H9 (cell line): ENCODE measurements around the gene WAC. TPM values are rescaled to one million over a fixed set of nuclear protein-coding genes. Genes with fewer than 3 reads are reported as not detected.

ENCODE experiments used
- DNase-seq: peaks from one replicate; pipeline ENCODE4 v3.0.0-alpha.2; 2017
- H2AFZ ChIP-seq: one replicate; pipeline ENCODE4 v1.6.1; 2013; ENCODE audit warnings: mild to moderate bottlenecking, low read length, control low read depth, moderate library complexity
- H2AK5ac ChIP-seq: 2 replicates; pipeline ENCODE4 v1.6.1; 2013; ENCODE audit warnings: low read length, control low read depth, mixed read lengths; ENCODE audit not compliant: insufficient read length
- H2BK120ac ChIP-seq: one replicate; pipeline ENCODE4 v1.6.1; 2013; ENCODE audit warnings: low read depth, mild to moderate bottlenecking, low read length, control low read depth, inconsistent platforms; ENCODE audit not compliant: poor library complexity, severe bottlenecking
- H2BK12ac ChIP-seq: 2 replicates; pipeline ENCODE4 v1.6.1; 2013; ENCODE audit warnings: low read length, control low read depth, mixed read lengths, low read depth; ENCODE audit not compliant: insufficient read length
- H2BK15ac ChIP-seq: 2 replicates; pipeline ENCODE4 v1.6.1; 2013; ENCODE audit warnings: low read depth, low read length, control low read depth
- H2BK20ac ChIP-seq: one replicate; pipeline ENCODE4 v1.6.1; 2013; ENCODE audit warnings: low read depth, mild to moderate bottlenecking, low read length, control low read depth, inconsistent platforms; ENCODE audit not compliant: poor library complexity, severe bottlenecking
- H2BK5ac ChIP-seq: 2 replicates; pipeline ENCODE4 v1.6.1; 2013; ENCODE audit warnings: low read length, control low read depth, mixed read lengths; ENCODE audit not compliant: insufficient read length
- H3K14ac ChIP-seq: 2 replicates; pipeline ENCODE4 v1.6.1; 2013; ENCODE audit warnings: low read length, control low read depth; ENCODE audit not compliant: insufficient read depth
- H3K18ac ChIP-seq: 2 replicates; pipeline ENCODE4 v1.6.1; 2013; ENCODE audit warnings: low read depth, mild to moderate bottlenecking, mixed read lengths, low read length, control low read depth; ENCODE audit not compliant: insufficient read length
- H3K23ac ChIP-seq: 2 replicates; pipeline ENCODE4 v1.6.1; 2013; ENCODE audit warnings: low read length, control low read depth, mixed read lengths, low read depth; ENCODE audit not compliant: insufficient read length
- H3K23me2 ChIP-seq: 2 replicates; pipeline ENCODE4 v1.6.1; 2013; ENCODE audit warnings: low read depth, mild to moderate bottlenecking, mixed read lengths, low read length, control low read depth; ENCODE audit not compliant: insufficient read length, poor library complexity, severe bottlenecking
- H3K27ac ChIP-seq: 2 replicates; pipeline ENCODE4 v1.5.1; 2013; ENCODE audit warnings: low read length, control low read depth, mixed read lengths, low read depth; ENCODE audit not compliant: insufficient read length
- H3K27me3 ChIP-seq: 2 replicates; pipeline ENCODE4 v1.6.1; 2013; ENCODE audit warnings: low read length, control low read depth, inconsistent platforms; ENCODE audit not compliant: insufficient read depth
- H3K4ac ChIP-seq: 2 replicates; pipeline ENCODE4 v1.6.1; 2013; ENCODE audit warnings: low read depth, mild to moderate bottlenecking, control low read depth, inconsistent platforms, low read length, moderate library complexity
- H3K4me1 ChIP-seq: 2 replicates; pipeline ENCODE4 v1.6.1; 2013; ENCODE audit warnings: low read length, control low read depth, inconsistent platforms; ENCODE audit not compliant: insufficient read depth
- H3K4me2 ChIP-seq: 2 replicates; pipeline ENCODE4 v1.6.1; 2013; ENCODE audit warnings: low read length, control low read depth, mixed read lengths; ENCODE audit not compliant: insufficient read length, insufficient read depth
- H3K56ac ChIP-seq: 2 replicates; pipeline ENCODE4 v1.6.1; 2013; ENCODE audit warnings: low read depth, mild to moderate bottlenecking, mixed read lengths, low read length, control low read depth; ENCODE audit not compliant: insufficient read length
- H3K79me1 ChIP-seq: 2 replicates; pipeline ENCODE4 v1.6.1; 2013; ENCODE audit warnings: low read depth, mild to moderate bottlenecking, moderate library complexity, low read length, control low read depth, inconsistent platforms; ENCODE audit not compliant: insufficient read depth, poor library complexity, severe bottlenecking
- H3K79me2 ChIP-seq: 2 replicates; pipeline ENCODE4 v1.6.1; 2013; ENCODE audit warnings: low read length, control low read depth, inconsistent platforms; ENCODE audit not compliant: insufficient read depth
- H3K9ac ChIP-seq: 2 replicates; pipeline ENCODE4 v1.6.1; 2013; ENCODE audit warnings: low read length, control low read depth, mixed read lengths; ENCODE audit not compliant: insufficient read length; ENCODE audit errors: extremely low read depth
- H3K9me3 ChIP-seq: one replicate; pipeline ENCODE4 v1.6.1; 2013; ENCODE audit warnings: low read depth, low read length, inconsistent platforms; ENCODE audit not compliant: control insufficient read depth
- H3T11ph ChIP-seq: one replicate; pipeline ENCODE4 v1.6.1; 2013; ENCODE audit warnings: mild to moderate bottlenecking, low read length, control low read depth, inconsistent platforms
- H4K20me1 ChIP-seq: one replicate; pipeline ENCODE4 v1.6.1; 2013; ENCODE audit not compliant: control insufficient read depth, insufficient read length, insufficient read depth
- H4K5ac ChIP-seq: 2 replicates; pipeline ENCODE4 v1.6.1; 2013; ENCODE audit warnings: low read depth, mild to moderate bottlenecking, mixed read lengths, low read length, control low read depth; ENCODE audit not compliant: insufficient read length
- H4K8ac ChIP-seq: replicated peaks from 2 replicates; pipeline ENCODE4 v1.6.1; 2013; ENCODE audit warnings: low read length, control low read depth, mixed read lengths, low read depth; ENCODE audit not compliant: insufficient read length
- H4K91ac ChIP-seq: 2 replicates; pipeline ENCODE4 v1.6.1; 2013; ENCODE audit warnings: low read depth, mild to moderate bottlenecking, moderate library complexity, mixed read lengths, low read length, control low read depth; ENCODE audit not compliant: insufficient read length
- H3K27ac Mint-ChIP-seq, 3 experiments: 2 replicates in 2 of 3; 3 replicates in 1 of 3; pipeline ENCODE4 v1.8.0; 2020 to 2021; ENCODE audit warnings: mixed read lengths in 3 of 3, mild to moderate bottlenecking in 1 of 3, moderate library complexity in 1 of 3
- H3K27me3 Mint-ChIP-seq: 2 replicates; pipeline ENCODE4 v1.8.0; 2021; ENCODE audit warnings: low read depth, mild to moderate bottlenecking, moderate library complexity, mixed read lengths
- H3K36me3 Mint-ChIP-seq, 3 experiments: 2 replicates in 2 of 3; 3 replicates in 1 of 3; pipeline ENCODE4 v1.8.0; 2020 to 2021; ENCODE audit warnings: low read depth in 3 of 3, mixed read lengths in 3 of 3; ENCODE audit not compliant: insufficient read depth in 1 of 3
- H3K4me1 Mint-ChIP-seq, 2 experiments: 2 replicates each; pipeline ENCODE4 v1.8.0; 2020; ENCODE audit warnings: mixed read lengths in 2 of 2
- H3K4me3 Mint-ChIP-seq, 2 experiments: 2 replicates in 1 of 2; 3 replicates in 1 of 2; pipeline ENCODE4 v1.8.0; 2020 to 2021; ENCODE audit warnings: mild to moderate bottlenecking in 2 of 2, mixed read lengths in 2 of 2, moderate library complexity in 1 of 2
- H3K9me3 Mint-ChIP-seq, 2 experiments: 2 replicates in 1 of 2; 3 replicates in 1 of 2; pipeline ENCODE4 v1.8.0; 2020; ENCODE audit warnings: mild to moderate bottlenecking in 2 of 2, mixed read lengths in 2 of 2, moderate library complexity in 1 of 2
- CTCF ChIP-seq: fragments of 200-600 bp; sonication (generic); conservative IDR thresholded peaks from 3 replicates; pipeline ENCODE4 v1.8.0; 2021; ENCODE audit warnings: antibody characterized with exemption, mild to moderate bottlenecking
- total RNA-seq: library from RNA; stranded (reverse); gene quantifications from 2 replicates; pipeline ENCODE4 v1.2.1, GENCODE V29; 2021

WAC gene
- total RNA-seq, 1 experiment from 2014 or later, result 130 TPM

DNA sequence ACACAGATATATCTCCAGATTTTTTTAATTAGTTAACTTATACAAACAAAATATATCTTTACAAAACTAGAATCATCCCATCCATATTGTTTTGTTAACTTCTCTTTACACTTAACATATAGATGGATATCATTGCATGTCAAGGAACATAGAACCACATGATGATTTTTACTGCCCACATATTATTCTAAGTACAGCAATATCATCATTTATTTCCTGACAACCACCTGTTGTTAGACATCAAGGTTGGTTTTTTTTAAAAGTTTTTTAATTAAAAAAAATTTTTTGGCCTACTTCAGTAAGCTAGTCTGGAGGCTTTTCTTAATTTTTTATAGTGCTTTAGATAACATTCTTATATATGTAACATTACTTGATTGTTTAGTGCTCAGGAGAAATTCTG lies 105.5 kb downstream of the WAC start:
- Histone ChIP-seq H3T11ph (no peak overlapping the region), H3K27ac (no peak overlapping the region), H4K20me1 (no peaks in the 10 kb centered on the region), H3K79me2 (no peaks in the 10 kb centered on the region), H2BK120ac (no peak overlapping the region), H3K27me3 (no peaks in the 10 kb centered on the region), H4K91ac (no peak overlapping the region), H2BK15ac (no peak overlapping the region), H2BK12ac (no peak overlapping the region), H3K9ac (no peak overlapping the region), H3K4me2 (no peak overlapping the region), H2BK20ac (no peak overlapping the region), H3K23ac (no peak overlapping the region), H3K9me3 (no peaks in the 10 kb centered on the region), H3K79me1 (no peaks in the 10 kb centered on the region), H3K4ac (no peak overlapping the region), H2AK5ac (no peak overlapping the region), H2BK5ac (no peak overlapping the region), H3K56ac (no peak overlapping the region), H4K5ac (no peak overlapping the region), H2AFZ (no peak overlapping the region), H4K8ac (no peak overlapping the region), H3K18ac (no peak overlapping the region), H3K14ac (no peak overlapping the region), H3K23me2 (no peaks in the 10 kb centered on the region), H3K4me1 (no peaks in the 10 kb centered on the region)
- Mint-ChIP-seq H3K4me3 (no peak overlapping the region), H3K36me3 (no peaks in the 10 kb centered on the region), H3K27ac (no peak overlapping the region), H3K4me1 (no peaks in the 10 kb centered on the region), H3K27me3 (no peaks in the 10 kb centered on the region), H3K9me3 (no peaks in the 10 kb centered on the region)
- no peak for TF ChIP-seq CTCF
- no peak for DNase-seq
